Gastrocnemius medialis (tissue), 4 donors: ENCODE measurements around the gene UNC5C.

Experiments used
- CTCF ChIP-seq, 5 experiments: fragments of 450-650 bp in 3 of 5; fragments of 200-600 bp in 2 of 5; sonication (generic) in 2 of 5; IDR thresholded peaks in 4 of 5; conservative IDR thresholded peaks in 1 of 5; 1 replicate in 4 of 5; 2 replicates in 1 of 5; pipeline ENCODE4 v1.5.1; 2016 to 2019; ENCODE audit warnings: antibody characterized with exemption in 5 of 5, mild to moderate bottlenecking in 3 of 5, moderate library complexity in 3 of 5
- POLR2A ChIP-seq, 2 donors: fragments of 450-650 bp; IDR thresholded peaks; one replicate each; pipeline ENCODE4 v1.6.1; 2017; ENCODE audit warnings: antibody characterized with exemption in 2 of 2, mild to moderate bottlenecking in 2 of 2, moderate library complexity in 2 of 2

GRCh38 chr4:95118497-95118896, 430.3 kb downstream of the UNC5C start:
- TF ChIP-seq CTCF (IDR thresholded peaks at IDR 0.05 in 4 of 5, conservative IDR thresholded peaks at IDR 0.05 in 1 of 5), result no peak
- no peak for TF ChIP-seq POLR2A (IDR thresholded peaks at IDR 0.05)
